ENCODE results near the gene CAMK2B. TPM values are rescaled to one million over a fixed set of nuclear protein-coding genes. Genes with fewer than 3 reads are reported as not detected.

CAMK2B gene
- total and polyA plus RNA-seq, 9 donors, result 0.22 to 1.4 (median 0.45) TPM; not detected in 2

DNA sequence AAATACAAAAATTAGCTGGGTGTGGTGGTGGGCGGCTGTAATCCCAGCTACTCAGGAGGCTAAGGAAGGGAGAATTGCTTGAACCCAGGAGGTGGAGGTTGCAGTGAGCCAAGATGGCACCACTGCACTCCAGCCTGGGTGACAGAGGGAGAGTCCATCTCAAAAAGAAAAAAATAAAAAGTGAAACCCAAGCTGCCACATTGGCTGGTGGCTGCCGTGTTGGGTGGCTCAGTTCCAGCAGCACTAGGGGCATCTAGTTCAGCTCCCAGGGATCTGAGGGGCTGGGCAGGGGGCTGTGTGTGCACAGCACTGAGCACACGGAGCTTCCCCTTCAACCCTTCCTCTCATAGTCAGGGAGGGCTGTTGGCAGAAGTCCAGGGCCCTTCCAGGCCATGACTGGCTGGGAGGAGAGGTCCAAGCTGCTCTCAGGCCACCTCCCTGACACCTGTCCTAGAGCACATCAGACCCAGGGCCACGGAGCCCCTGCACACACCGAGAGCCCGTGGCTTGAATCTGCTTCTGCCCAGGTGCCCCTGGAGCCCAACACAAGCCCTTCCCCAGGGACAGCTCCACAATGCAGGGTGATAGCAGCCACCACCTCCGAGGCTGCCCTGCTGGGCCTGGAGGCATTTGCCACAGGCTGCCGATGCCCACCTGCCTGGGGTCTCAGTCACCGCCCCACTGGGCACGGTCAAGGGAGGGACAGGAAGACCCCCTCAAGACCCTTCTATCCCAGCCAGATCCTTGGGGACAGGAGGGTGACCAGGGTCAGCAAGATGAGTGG, 77.3 kb downstream of the CAMK2B start:
- TF ChIP-seq POLR2A (IDR thresholded peaks at IDR 0.05) (no peak), CTCF (IDR thresholded peaks at IDR 0.05) (no peak), EP300 (IDR thresholded peaks at IDR 0.05) (no peak)
- no peaks in the 10 kb centered on the region for H3K4me1 ChIP-seq (ENCODE audit: insufficient read depth)
- no peak overlapping the region for H3K4me3 ChIP-seq
- 79 to 85% (median 80%) methylated on average over 9 to 10 of the region's 10 CpGs for WGBS, 3 donors
- intact Hi-C loops (cut with DNase I), result loop anchor here in 3 of 4 donors (10.0 kb wide), 2 partner anchors 317 to 887 kb away; no protein-coding TSS in a partner anchor
- H3K9me3 ChIP-seq, result no peaks in the 10 kb centered on the region
- H3K36me3 ChIP-seq, result no peaks in the 10 kb centered on the region
- H3K27me3 ChIP-seq, result no peaks in the 10 kb centered on the region
- DNase-seq, result no peak
- no peak overlapping the region for H3K27ac ChIP-seq

DNA sequence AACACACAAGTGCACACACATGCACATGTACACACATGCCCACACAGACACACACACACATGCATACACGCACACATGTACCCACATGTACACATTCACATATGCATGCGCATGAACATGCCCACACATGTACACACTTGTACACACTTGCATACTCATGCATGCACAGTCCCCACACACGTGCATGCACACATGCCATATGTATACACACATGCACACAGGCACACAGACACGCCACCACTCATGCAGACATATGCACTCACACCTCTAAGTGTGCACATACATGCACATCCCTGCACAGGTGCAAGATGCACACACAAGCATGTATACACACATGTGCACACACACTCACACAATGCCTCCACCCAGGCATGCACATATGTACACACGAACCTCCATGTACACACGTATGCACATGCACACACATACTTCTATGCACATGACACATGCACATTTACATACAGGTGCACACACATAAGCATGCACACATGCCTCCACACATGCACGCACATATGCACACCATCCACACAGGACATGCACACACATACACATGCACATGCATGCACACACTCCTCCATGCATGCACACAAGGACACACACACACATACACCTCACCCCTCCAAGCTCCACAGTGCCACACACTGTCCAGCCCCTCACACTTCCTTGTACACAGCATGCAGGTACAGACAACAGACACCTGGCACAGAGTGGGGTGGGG, 78.8 kb downstream of the CAMK2B start:
- Histone ChIP-seq H3K4me3 (no peak overlapping the region), H3K4me1 (ENCODE audit: insufficient read depth) (no peaks in the 10 kb centered on the region), H3K9me3 (no peaks in the 10 kb centered on the region), H3K27me3 (no peaks in the 10 kb centered on the region), H3K36me3 (no peaks in the 10 kb centered on the region), H3K27ac (no peak overlapping the region)
- intact Hi-C loops (cut with DNase I), result loop anchor here in 3 of 4 donors (10.0 kb wide), 2 partner anchors 318 to 888 kb away; no protein-coding TSS in a partner anchor
- TF ChIP-seq CTCF (IDR thresholded peaks at IDR 0.05), result no peak
- TF ChIP-seq POLR2A (IDR thresholded peaks at IDR 0.05), result no peak
- no peak for TF ChIP-seq EP300 (IDR thresholded peaks at IDR 0.05)
- no peak for DNase-seq
- 92 to 97% (median 93%) methylated on average over 7 of the region's 7 CpGs for WGBS, 3 donors

GRCh38 chr7:44244282-44244681, 81.1 kb downstream of the CAMK2B start:
- no peak for DNase-seq
- no peak overlapping the region for H3K27ac ChIP-seq
- H3K9me3 ChIP-seq, result no peaks in the 10 kb centered on the region
- no peaks in the 10 kb centered on the region for H3K27me3 ChIP-seq
- intact Hi-C loops (cut with DNase I), result loop anchor here in 3 of 4 donors (5.0 to 10.0 kb wide), 4 partner anchors 243 to 891 kb away; no protein-coding TSS in a partner anchor
- H3K4me1 ChIP-seq (ENCODE audit: insufficient read depth), result no peaks in the 10 kb centered on the region
- no peak for TF ChIP-seq CTCF (IDR thresholded peaks at IDR 0.05)
- no peak for TF ChIP-seq EP300 (IDR thresholded peaks at IDR 0.05)
- no peaks in the 10 kb centered on the region for H3K36me3 ChIP-seq
- WGBS, 3 donors, result 40 to 51% (median 47%) methylated on average over 8 of the region's 8 CpGs
- no peak overlapping the region for H3K4me3 ChIP-seq

DNA sequence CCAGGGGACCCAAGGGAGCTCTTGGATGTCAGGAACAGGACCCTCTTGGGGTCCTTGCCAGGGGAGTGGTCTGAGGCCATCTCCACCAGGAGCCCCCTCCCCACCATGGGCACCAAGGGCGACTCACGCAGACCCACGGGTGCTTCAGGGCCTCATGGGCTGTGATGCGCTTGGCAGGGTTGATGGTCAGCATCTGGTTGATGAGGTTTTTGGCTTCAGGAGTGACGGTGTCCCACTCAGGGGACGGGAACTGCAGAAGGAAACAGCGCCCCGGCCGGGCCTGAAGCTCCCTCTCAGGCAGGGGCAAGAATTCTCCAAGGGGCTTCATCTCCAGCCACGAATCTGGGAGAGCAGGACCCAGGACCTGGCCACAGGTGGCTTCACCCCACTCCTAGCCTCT, 83.3 kb downstream of the CAMK2B start:
- no peak overlapping the region for H3K4me3 ChIP-seq
- H3K27ac ChIP-seq, result no peak overlapping the region
- no peak for TF ChIP-seq CTCF (IDR thresholded peaks at IDR 0.05)
- TF ChIP-seq EP300 (IDR thresholded peaks at IDR 0.05), result no peak
- TF ChIP-seq POLR2A (IDR thresholded peaks at IDR 0.05), result no peak
- intact Hi-C loops (cut with DNase I), result loop anchor here (2.0 to 10.0 kb wide), 5 partner anchors 245 to 893 kb away; no protein-coding TSS in a partner anchor
- no peaks in the 10 kb centered on the region for H3K36me3 ChIP-seq
- no peak for DNase-seq
- no peaks in the 10 kb centered on the region for H3K4me1 ChIP-seq (ENCODE audit: insufficient read depth)
- H3K9me3 ChIP-seq, result no peaks in the 10 kb centered on the region
- 82 to 88% (median 85%) methylated on average over 9 to 10 of the region's 10 CpGs for WGBS, 3 donors
- H3K27me3 ChIP-seq, result no peaks in the 10 kb centered on the region
